HL-60 (cell line): ENCODE data around the gene RGPD4.

Source experiments
- CTCF ChIP-seq: IDR thresholded peaks from one replicate; pipeline ENCODE4 v1.5.1; 2011; ENCODE audit warnings: low read length, control low read depth, inconsistent platforms; ENCODE audit not compliant: insufficient read depth
- GABPA ChIP-seq: IDR thresholded peaks from 2 replicates; pipeline ENCODE4 v1.6.1; 2012; ENCODE audit warnings: low read depth
- POLR2AphosphoS5 ChIP-seq: IDR thresholded peaks from 2 replicates; pipeline ENCODE4 v1.6.1; 2012; ENCODE audit warnings: low read depth

- TF ChIP-seq CTCF (no peak), POLR2AphosphoS5 (no peak), GABPA (no peak)
Measured at GRCh38 chr2:107822302-107822701, 4.4 kb upstream of the RGPD4 start.
